ENCODE results near the gene ECE1.
A peak's percentile ranks its signal among the peaks of the same experiment; 100 is the strongest.
"Not testable (repeated sequence)": the region's sequence is repeated elsewhere in the genome, so short reads cannot be mapped to it uniquely, and the experiment has no call there.

ECE1 gene

DNA sequence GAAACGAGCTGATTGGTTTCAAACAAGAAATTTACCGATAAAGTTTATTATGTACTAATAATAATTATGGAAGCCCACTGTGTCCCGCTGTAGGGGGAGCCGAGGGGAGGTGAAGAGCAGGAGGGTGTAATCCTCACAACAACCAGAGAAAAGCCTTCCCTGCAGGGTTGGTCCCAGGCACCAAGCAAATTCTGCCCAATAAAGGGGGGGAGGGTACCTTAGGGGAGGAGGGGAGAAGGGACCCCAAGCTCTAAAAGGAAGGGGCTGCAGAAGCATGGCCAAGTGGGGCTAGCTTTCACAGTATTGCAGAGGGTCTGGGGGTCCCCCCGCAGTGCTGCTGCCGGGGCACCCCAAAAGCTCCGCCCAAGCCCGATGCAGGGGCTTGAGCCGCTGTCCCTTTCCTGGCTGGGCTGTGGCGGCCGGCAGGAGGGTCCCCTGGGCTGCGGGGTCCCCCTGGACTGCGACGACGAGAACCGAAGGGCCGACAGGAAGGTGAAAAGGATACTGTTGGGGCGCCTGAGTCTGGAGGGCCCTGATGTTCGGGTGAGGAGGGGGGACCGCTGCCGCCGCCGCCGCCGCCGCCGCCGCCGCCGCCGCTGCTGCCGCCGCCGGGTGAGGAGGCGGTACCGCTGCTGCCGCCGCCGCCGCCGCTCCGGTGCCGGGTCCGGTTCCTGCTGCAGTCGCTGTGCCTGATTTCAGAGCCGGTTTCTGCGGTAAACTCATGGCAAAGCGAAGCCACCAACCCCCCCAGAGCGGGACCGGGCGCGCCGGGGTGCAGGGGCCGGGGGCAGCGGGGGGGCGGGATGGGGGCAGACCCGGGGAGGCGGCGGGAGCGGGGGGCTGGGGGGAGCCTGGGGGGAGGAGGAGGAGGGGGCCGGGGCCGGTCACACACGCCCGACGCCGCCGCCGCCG lies 114.3 kb downstream of the ECE1 start:
- POLR2A ChIA-PET, result no interaction called here
- no peak for DNase-seq (ENCODE audit: low read depth, low spot score)
- CTCF ChIA-PET, result interaction anchor here (1.4 to 2.6 kb wide), 2 partner anchors 17 to 19 kb away, joined by 3 to 16 read pairs; no protein-coding TSS in a partner anchor
- H3K4me3 ChIP-seq (ENCODE audit: low read depth, low read length), result peak overlapping the region; percentile 83
- TF ChIP-seq, protein P1, sequence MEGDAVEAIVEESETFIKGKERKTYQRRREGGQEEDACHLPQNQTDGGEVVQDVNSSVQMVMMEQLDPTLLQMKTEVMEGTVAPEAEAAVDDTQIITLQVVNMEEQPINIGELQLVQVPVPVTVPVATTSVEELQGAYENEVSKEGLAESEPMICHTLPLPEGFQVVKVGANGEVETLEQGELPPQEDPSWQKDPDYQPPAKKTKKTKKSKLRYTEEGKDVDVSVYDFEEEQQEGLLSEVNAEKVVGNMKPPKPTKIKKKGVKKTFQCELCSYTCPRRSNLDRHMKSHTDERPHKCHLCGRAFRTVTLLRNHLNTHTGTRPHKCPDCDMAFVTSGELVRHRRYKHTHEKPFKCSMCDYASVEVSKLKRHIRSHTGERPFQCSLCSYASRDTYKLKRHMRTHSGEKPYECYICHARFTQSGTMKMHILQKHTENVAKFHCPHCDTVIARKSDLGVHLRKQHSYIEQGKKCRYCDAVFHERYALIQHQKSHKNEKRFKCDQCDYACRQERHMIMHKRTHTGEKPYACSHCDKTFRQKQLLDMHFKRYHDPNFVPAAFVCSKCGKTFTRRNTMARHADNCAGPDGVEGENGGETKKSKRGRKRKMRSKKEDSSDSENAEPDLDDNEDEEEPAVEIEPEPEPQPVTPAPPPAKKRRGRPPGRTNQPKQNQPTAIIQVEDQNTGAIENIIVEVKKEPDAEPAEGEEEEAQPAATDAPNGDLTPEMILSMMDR (IDR thresholded peaks at IDR 0.05; ENCODE audit: insufficient read depth, low read length, missing control alignments), result no peak

DNA sequence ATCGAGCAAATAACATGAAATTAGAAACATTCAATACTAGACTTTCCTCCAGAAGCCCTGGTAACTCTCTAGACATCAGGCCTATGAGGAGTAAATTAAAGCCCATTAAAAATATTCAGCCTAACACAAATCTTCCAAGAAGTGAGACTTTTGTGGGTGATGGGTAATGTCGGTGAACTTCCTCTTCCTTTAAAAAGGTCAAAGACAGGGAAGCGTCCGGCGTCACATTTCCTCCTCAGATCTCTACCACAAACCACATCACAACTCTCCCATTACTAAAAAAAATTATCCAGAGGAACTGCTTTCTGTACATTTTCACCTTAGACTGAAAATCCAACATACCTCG lies 115.0 kb downstream of the ECE1 start:
- H3K4me3 ChIP-seq (ENCODE audit: low read depth, low read length), result peak overlapping the region; percentile 83
- CTCF ChIA-PET, result interaction anchor here (1.4 to 2.6 kb wide), 2 partner anchors 16 to 20 kb away, joined by 3 to 16 read pairs; no protein-coding TSS in a partner anchor
- DNase-seq (ENCODE audit: low read depth, low spot score), result no peak
- TF ChIP-seq, protein P1 (IDR thresholded peaks at IDR 0.05; ENCODE audit: insufficient read depth, low read length, missing control alignments), result no peak
- POLR2A ChIA-PET, result no interaction called here

DNA sequence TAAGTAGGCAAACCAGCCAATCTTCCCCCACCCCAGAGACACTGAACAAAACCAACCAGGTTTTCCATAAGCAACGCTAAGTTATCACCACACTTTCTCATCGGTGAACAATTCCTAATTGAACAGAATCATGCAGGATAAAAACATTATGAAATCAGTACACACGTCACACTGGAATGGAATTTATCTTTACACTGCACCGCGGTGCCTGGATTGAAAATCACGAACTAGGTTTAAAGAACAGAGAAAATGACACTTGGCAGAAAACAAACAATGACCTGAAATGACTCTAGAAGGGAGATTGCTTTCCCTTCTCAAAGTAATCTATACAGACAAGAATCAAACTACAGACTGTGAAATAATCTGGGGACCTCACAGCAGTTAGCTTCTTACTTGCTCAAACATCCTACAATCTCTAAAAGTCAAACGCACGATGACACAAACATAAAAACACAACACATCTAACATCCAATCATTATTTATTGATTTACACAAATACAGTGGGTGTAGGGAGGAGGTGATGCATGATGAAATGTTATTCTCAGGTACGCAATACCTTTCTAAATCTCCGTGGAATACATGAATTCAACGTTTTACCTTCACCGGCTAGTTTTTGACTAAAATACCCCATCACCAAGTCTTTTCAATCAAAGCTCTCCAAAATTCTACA lies 115.5 kb downstream of the ECE1 start:
- ChIA-PET CTCF (interaction anchor here (1.4 to 2.6 kb wide), 3 partner anchors 16 to 193 kb away, joined by 3 to 16 read pairs (median 3); no protein-coding TSS in a partner anchor), POLR2A (no interaction called here)
- TF ChIP-seq, protein P1 (IDR thresholded peaks at IDR 0.05; ENCODE audit: insufficient read depth, low read length, missing control alignments), result no peak
- no peak for DNase-seq (ENCODE audit: low read depth, low spot score)
- H3K4me3 ChIP-seq (ENCODE audit: low read depth, low read length), result peak overlapping the region; percentile 83

DNA sequence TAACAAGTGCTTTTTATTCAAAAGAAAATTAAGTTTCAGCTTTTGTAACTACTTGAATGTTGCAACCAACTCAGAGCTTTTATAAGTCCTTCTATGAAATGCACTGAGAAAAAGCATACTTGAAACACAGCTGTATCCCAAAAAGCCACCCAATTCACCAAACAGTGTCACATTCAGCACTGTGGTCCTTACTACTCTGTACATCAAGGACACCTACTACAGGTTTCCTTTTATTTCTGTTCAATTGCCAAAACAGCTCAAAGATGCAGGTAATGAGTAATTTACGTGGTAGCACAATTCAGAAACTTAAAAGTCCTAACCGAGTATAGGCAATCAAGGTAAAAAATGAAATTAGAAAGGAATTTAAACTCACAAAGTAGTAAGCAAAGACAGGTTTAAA lies 116.0 kb downstream of the ECE1 start:
- ChIA-PET CTCF (interaction anchor here (1.5 to 2.6 kb wide), 2 partner anchors 21 to 192 kb away, joined by 3 to 16 read pairs; no protein-coding TSS in a partner anchor), POLR2A (no interaction called here)
- TF ChIP-seq, protein P1 (IDR thresholded peaks at IDR 0.05; ENCODE audit: insufficient read depth, low read length, missing control alignments), result no peak
- H3K4me3 ChIP-seq (ENCODE audit: low read depth, low read length), result peak overlapping the region; percentile 83
- DNase-seq (ENCODE audit: low read depth, low spot score), result no peak

DNA sequence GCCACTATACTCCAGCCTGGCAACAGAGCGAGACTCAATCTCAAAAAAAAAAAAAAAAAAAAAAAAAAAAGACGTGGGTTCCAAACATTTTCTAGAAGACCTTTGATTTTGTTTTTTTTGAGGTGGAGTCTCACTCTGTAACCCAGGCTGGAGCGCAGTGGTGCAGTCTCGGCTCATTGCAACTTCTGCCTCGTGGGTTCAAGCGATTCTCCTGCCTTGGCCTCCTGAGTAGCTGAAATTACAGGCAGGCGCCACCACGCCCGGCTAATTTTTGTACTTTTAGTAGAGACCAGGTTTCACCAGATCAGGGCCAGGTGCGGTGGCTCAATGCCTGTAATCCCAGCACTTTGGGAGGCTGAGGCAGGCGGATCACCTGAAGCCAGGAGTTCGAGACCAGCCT lies 117.2 kb downstream of the ECE1 start:
- H3K4me3 ChIP-seq (ENCODE audit: low read depth, low read length); POLR2A ChIA-PET; DNase-seq (ENCODE audit: low read depth, low spot score): not testable (repeated sequence)
- CTCF ChIA-PET, result interaction anchor here (1.9 kb wide), 1 partner anchor 476 kb away, joined by 8 read pairs; no protein-coding TSS in a partner anchor

DNA sequence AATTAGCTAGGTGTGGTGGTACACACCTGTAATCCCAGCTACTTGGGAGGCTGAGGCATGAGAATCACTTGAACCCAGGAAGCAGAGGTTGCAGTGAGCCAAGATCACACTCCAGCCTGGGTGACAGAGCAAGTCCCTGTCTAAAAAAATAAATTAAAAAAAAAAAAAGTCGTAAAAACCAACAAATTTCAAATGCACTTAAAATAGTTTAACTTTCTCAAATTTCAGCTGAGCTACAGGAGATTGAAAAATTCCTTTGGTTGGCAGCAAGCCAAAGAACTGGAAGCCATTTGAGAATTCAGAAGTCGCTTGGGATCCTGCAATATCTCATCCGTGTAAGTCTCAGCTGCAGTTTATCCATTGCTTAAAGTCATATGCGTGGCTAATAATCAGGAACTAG lies 119.4 kb downstream of the ECE1 start:
- CTCF ChIA-PET; POLR2A ChIA-PET; DNase-seq (ENCODE audit: low read depth, low spot score); H3K4me3 ChIP-seq (ENCODE audit: low read depth, low read length): not testable (repeated sequence)

DNA sequence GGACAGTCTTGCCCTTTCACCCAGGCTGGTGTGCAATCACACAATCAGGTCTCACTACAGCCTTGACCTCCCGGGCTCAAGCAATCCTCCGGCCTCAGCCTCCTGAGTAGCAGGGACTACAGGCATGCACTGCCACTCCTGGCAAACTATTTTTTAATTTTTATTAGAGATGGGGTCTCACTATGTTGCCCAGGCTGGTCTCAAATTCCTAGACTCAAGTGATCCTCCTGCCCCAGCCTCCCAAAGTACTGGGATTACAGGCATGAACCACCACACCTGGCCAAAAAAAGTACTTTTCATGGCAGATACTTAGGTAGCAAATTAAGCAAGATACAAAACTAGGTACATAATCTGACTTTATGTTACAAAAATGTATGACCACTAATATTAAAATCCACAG lies 121.8 kb downstream of the ECE1 start:
- CTCF ChIA-PET, result interaction anchor here (0.7 kb wide), 1 partner anchor 16 kb away, joined by 3 read pairs; no protein-coding TSS in a partner anchor
- H3K4me3 ChIP-seq (ENCODE audit: low read depth, low read length), result no peak overlapping the region
- TF ChIP-seq, protein P1 (IDR thresholded peaks at IDR 0.05; ENCODE audit: insufficient read depth, low read length, missing control alignments), result no peak
- POLR2A ChIA-PET, result interaction anchor here (0.6 kb wide), 1 partner anchor 1963 kb away, joined by 4 read pairs; no protein-coding TSS in a partner anchor
- no peak for DNase-seq (ENCODE audit: low read depth, low spot score)
